Activated T-cell treated with anti-CD3 and anti-CD28 coated beads, Interleukin-2, amount 50 U/mL, for 24 hours (primary cell): Measurements from ENCODE around the gene TOMM20.

Experiments used
- DNase-seq: peaks from one replicate; pipeline ENCODE4 v3.0.0-alpha.2; 2020
- H3K27ac Mint-ChIP-seq: 2 replicates; pipeline ENCODE4 v1.8.0; 2020; ENCODE audit warnings: mild to moderate bottlenecking, mixed read lengths
- H3K27me3 Mint-ChIP-seq: 2 replicates; pipeline ENCODE4 v1.8.0; 2020; ENCODE audit warnings: mixed read lengths
- H3K36me3 Mint-ChIP-seq: 2 replicates; pipeline ENCODE4 v1.8.0; 2020; ENCODE audit warnings: low read depth, mixed read lengths
- H3K4me1 Mint-ChIP-seq: 2 replicates; pipeline ENCODE4 v1.8.0; 2020; ENCODE audit warnings: low read depth, mixed read lengths
- H3K4me3 Mint-ChIP-seq: 2 replicates; pipeline ENCODE4 v1.8.0; 2020; ENCODE audit warnings: mild to moderate bottlenecking, moderate library complexity, mixed read lengths
- H3K9me3 Mint-ChIP-seq: 2 replicates; pipeline ENCODE4 v1.8.0; 2020; ENCODE audit warnings: mixed read lengths

TOMM20 gene

DNA sequence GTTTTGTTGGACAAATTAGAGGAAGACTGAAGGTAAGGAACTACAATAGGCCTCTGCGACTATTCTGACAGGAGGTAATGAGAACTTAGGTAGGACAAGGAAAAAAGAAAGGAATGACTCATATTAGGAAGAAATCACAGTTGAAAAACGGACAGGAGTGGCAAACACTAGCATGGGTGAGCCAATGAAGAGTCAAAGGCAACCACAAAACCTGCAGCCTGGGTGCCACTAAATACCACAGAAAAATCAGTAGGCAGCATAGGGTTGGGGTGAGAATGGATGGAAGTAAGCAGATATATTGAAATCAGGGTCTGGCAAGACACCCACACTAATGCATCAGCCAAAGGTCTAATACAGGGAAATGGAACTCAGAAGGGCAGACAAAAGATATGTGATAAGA is 22.4 kb upstream of the TOMM20 start:
- Mint-ChIP-seq H3K4me1 (peaks cover 56% of the 10 kb centered on the region), H3K9me3 (no peaks in the 10 kb centered on the region), H3K4me3 (no peak overlapping the region), H3K27ac (peak overlapping the region; percentile 23), H3K36me3 (peaks cover 89% of the 10 kb centered on the region), H3K27me3 (no peaks in the 10 kb centered on the region)
- no peak for DNase-seq

DNA sequence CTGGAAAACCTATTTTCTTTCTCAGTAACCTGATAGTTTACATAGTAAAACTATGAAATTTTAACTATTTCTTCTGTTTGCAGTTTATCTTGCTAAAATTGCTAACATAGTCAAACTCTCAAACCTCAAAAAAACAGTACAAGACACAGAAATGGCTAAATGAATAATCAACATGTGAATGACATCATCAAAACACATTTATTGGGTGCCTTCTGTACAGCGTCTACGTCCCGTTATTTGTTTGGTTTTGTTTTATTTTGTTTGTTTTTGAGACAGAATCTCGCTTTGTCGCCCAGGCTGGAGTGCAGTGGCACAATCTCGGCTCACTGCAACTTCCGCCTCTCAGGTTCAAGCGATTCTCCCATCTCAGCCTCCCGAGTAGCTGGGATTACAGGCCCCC is 21.2 kb upstream of the TOMM20 start:
- no peak for DNase-seq
- H3K9me3 Mint-ChIP-seq, result no peaks in the 10 kb centered on the region
- H3K4me3 Mint-ChIP-seq, result no peak overlapping the region
- peaks cover 93% of the 10 kb centered on the region for H3K36me3 Mint-ChIP-seq
- no peaks in the 10 kb centered on the region for H3K27me3 Mint-ChIP-seq
- no peak overlapping the region for H3K27ac Mint-ChIP-seq
- peaks cover 65% of the 10 kb centered on the region for H3K4me1 Mint-ChIP-seq

DNA sequence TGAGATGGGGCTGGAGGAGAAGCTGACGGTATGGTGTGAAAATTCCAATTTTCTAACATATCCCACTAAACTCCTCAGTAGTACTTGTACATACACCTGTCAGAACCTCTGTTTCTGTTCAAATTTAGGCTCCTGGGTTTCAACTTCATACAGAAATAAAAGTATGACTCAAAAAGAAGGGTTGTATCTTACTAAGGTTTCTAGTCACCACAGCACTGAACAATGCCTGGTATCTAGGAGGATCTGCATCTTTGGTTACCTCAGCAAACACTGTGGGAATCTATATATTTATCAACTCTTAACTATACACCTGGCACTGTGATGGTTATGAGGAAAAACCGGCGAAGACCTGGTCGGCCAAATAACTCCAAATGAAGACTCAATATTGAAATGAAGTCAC is 18.6 kb upstream of the TOMM20 start:
- H3K27me3 Mint-ChIP-seq, result no peaks in the 10 kb centered on the region
- H3K9me3 Mint-ChIP-seq, result no peaks in the 10 kb centered on the region
- H3K4me3 Mint-ChIP-seq, result no peak overlapping the region
- H3K27ac Mint-ChIP-seq, result peak overlapping the region; percentile 58
- H3K36me3 Mint-ChIP-seq, result peaks cover 91% of the 10 kb centered on the region
- H3K4me1 Mint-ChIP-seq, result peaks cover 50% of the 10 kb centered on the region
- DNase-seq, result no peak

DNA sequence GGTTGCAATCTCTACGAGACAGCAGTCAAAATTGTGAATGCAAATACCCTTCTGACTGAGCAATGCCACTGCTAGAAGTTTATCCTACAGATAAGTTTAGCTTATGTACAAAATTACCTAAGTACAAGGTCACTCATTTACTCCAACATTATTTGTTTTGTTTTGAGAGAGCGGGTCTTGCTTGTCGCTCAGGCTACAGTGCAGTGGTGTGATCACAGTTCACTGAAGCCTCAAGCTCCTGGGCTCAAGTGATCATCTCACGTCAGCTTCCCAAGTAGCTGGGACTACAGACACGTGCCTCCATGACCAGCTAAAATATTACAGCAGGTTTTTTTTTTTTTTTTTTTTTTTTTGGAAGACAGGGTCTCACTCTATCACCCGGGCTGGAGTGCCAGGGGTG is 17.0 kb upstream of the TOMM20 start:
- H3K36me3 Mint-ChIP-seq, result peaks cover 93% of the 10 kb centered on the region

DNA sequence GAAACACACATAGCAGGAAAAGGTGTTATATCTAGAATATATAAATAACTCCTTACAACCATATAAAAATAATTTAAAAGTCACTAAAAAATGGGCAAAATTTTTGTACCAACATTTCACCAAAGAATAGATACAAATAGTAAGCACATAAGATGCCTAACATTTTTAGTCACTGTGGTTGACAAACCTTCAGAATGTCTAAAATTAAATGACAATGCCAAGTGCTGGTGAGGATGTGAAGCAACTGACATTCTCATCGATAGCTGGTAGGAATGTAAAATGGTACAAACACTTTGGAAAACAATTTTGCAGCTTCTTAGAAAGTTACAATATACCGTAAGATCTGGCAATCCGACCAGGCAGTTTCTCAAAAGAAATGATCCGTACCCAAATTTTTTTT is 14.4 kb upstream of the TOMM20 start:
- Mint-ChIP-seq H3K9me3 (no peaks in the 10 kb centered on the region), H3K4me1 (peaks cover 50% of the 10 kb centered on the region), H3K27me3 (no peaks in the 10 kb centered on the region), H3K4me3 (no peak overlapping the region), H3K27ac (no peak overlapping the region), H3K36me3 (peaks cover 90% of the 10 kb centered on the region)
- no peak for DNase-seq

More for the DNA sequence above, 17.0 kb upstream of the TOMM20 start:
- Mint-ChIP-seq H3K9me3 (no peaks in the 10 kb centered on the region), H3K27ac (peak overlapping the region; percentile 68), H3K4me1 (peaks cover 42% of the 10 kb centered on the region), H3K4me3 (no peak overlapping the region), H3K27me3 (no peaks in the 10 kb centered on the region)
- no peak for DNase-seq

DNA sequence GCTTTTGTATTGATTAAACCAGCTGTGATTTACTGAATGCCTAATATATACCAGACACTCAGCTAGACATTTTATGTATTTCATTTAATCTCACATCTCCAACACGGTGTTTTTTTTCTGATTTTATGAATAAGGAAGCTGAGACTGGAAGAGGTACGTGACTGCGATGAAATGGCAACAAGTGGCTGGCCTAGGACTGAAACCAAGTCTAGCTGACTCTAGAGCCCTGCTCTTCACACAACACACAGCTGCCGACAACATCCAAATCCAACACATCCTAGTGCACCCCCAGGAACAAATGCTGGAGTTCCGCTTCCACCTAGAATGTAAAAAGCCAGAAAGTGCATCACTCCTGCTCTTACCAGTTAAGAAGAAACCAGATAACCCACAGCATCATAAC is 10.7 kb upstream of the TOMM20 start:
- Mint-ChIP-seq H3K36me3 (peaks cover 94% of the 10 kb centered on the region), H3K4me1 (peaks cover 25% of the 10 kb centered on the region), H3K27ac (peak overlapping the region; percentile 88), H3K27me3 (no peaks in the 10 kb centered on the region), H3K4me3 (no peak overlapping the region), H3K9me3 (no peaks in the 10 kb centered on the region)
- DNase-seq, result no peak

DNA sequence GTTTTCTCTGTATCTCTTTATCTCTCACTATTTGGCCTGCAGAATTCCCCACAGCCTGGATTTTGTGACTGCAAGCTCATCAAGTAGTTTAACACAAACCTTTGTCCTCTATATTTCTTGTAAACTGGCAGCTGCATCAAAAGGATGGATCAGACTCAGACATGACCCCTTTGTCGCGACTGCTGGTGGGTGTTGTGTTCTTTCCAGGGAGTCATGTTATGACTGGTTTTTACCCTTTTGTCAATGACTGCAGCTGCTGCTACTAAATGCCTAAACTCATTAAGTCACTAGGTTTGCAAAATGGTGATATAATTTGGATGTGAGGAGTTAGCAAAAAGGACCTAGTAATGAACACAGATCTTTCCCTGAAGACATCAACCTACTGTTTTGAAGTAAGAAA is 10.2 kb upstream of the TOMM20 start:
- no peak overlapping the region for H3K4me3 Mint-ChIP-seq
- H3K27ac Mint-ChIP-seq, result peak overlapping the region; percentile 88
- H3K4me1 Mint-ChIP-seq, result peaks cover 25% of the 10 kb centered on the region
- no peaks in the 10 kb centered on the region for H3K27me3 Mint-ChIP-seq
- peaks cover 94% of the 10 kb centered on the region for H3K36me3 Mint-ChIP-seq
- no peaks in the 10 kb centered on the region for H3K9me3 Mint-ChIP-seq
- DNase-seq, result no peak

DNA sequence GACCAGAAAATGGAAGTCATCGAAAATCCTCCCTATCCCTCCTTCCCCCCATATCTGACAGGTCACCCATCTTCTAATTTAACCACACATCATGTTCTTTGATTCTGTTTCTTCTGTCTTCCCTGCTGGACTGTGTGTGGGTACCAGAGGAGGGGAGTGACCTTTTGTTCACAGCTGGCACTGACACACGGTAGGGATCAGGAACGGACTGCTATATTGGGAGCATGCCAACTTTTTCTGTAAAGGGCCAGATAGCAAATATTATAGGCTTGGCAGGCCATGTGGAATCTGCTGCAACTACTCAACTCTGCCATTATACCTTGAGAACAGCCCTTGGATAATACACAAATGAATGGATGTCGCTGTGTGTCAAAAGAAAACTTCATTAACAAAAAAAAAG is 7.5 kb upstream of the TOMM20 start:
- Mint-ChIP-seq H3K27me3 (no peaks in the 10 kb centered on the region), H3K27ac (peak overlapping the region; percentile 32), H3K36me3 (peaks cover 92% of the 10 kb centered on the region), H3K9me3 (no peaks in the 10 kb centered on the region), H3K4me1 (peaks cover 29% of the 10 kb centered on the region), H3K4me3 (no peak overlapping the region)
- no peak for DNase-seq

DNA sequence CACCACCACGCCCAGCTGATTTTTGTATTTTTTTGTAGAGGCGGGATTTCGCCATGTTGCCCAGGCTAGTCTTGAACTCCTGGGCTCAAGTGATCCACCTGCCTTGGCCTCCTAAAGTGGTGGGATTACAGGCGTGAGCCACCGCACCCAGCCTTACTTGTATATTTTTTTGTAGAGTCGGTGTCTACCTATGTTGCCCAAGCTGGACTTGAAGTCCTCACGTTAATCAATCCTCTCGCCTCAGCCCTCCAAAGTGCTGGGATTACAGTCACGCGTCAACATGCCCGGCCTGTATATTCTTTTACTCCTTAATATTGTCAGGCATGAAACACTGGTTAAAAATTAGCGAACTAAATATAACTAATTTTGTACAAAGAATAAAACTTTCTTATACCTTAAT is 5.5 kb upstream of the TOMM20 start:
- DNase-seq, result no peak
- peak overlapping the region; percentile 24 for H3K27ac Mint-ChIP-seq
- H3K4me3 Mint-ChIP-seq, result no peak overlapping the region
- no peaks in the 10 kb centered on the region for H3K9me3 Mint-ChIP-seq
- H3K27me3 Mint-ChIP-seq, result no peaks in the 10 kb centered on the region
- H3K36me3 Mint-ChIP-seq, result peaks cover 90% of the 10 kb centered on the region
- peaks cover 23% of the 10 kb centered on the region for H3K4me1 Mint-ChIP-seq

DNA sequence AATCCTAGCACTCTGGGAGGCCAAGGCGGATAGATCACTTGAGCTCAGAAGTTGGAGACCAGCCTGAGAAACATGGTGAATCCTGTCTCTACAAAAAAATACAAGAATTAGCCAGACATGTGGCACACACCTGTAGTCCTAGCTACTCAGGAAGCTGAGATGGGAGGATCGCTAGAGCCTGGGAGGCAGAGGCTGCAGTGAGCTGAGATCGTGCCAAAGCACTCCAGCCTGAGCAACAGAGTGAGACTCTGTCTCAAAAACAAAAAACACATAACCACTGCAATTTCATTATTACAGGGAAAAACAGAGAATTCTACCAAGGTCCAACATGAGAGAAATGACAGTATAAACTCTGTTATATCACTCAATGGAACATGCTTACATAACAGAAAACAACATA is 4.4 kb upstream of the TOMM20 start:
- Mint-ChIP-seq H3K4me1 (peaks cover 18% of the 10 kb centered on the region), H3K27me3 (no peaks in the 10 kb centered on the region), H3K36me3 (peaks cover 89% of the 10 kb centered on the region), H3K9me3 (no peaks in the 10 kb centered on the region), H3K27ac (peak overlapping the region; percentile 58), H3K4me3 (no peak overlapping the region)
- DNase-seq, result no peak

DNA sequence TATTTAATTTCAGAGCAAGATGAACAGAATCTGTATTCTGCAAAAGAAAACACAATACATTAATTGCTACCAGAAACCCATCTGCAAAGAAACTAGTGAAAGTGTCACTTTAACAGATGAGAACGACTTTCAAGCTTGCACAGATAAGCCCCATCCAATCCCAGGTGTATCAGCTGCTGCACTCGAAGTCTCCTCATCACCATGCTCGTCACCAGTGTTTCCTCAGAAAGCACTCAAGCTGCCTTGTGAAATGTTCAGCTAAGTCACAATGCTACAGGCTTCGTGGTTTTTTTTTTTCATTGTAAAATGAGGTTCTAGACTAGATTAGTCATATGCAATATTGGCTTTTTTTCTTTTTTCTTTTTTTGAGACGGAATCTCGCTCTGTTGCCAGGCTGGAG is 3.3 kb upstream of the TOMM20 start:
- Mint-ChIP-seq H3K27me3 (no peaks in the 10 kb centered on the region), H3K4me1 (peaks cover 22% of the 10 kb centered on the region), H3K27ac (peak overlapping the region; percentile 73), H3K36me3 (peaks cover 89% of the 10 kb centered on the region), H3K9me3 (no peaks in the 10 kb centered on the region), H3K4me3 (no peak overlapping the region)
- DNase-seq, result no peak

DNA sequence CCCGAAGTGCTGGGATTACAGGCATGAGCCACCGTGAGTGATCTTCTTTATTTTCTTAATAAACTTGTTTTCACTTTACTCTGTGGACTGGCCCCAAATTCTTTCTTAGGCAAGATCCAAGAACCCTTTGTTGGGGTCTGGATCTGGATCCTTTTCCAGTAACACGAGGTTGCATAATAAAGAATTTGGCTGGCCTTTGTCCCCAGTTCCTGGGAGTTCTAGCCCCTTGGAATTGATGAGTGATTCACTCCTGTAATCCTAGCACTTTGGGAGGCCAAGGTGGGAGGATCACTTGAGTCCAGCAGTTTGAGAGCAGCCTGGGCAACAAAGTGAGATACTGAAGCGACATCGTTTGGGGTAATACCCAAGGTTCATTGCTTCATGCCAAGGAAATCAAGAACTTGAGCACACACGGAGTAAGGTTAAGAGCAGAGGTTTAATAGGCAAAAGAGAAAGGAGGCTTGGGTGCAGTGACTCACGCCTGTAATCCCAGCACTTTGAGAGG is 2.2 kb upstream of the TOMM20 start:
- Mint-ChIP-seq H3K4me1 (peaks cover 33% of the 10 kb centered on the region), H3K27me3 (no peaks in the 10 kb centered on the region)

DNA sequence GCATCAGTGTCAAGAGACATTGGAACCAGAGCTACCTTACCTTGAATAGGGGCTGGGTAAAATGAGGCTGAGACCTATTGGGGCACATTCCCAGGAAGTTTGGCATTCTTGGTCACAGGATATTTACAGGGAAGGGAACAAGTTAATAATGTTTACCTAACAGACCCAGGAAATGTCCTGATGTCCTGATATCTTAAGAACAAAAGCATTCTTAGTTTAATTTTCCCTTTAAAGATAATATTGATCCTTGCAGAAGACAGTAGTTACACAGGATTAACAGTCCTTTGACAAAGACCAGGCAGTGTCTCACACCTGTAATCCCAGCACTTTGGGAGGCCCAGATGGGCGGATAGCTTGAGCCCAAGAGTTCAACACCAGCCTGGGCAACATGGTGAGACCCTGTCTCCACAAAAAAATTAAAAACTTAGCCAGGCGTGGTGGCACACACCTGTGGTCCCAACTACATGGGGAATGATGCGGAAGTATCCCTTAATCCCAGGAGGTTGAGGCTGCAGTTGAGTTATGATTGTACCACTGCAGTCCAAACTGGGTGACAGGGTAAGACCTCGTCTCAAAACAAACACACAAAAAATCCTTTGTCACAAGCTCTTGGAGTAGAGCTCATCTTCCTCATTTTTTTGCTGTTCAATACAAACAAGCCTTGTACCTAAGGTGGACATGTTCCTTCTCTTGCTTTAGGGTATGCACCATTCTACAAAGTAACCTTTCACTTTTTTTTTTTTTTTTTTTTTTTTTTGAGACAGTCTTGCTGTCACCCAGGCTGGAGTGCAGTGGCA is 1.3 kb upstream of the TOMM20 start:
- Mint-ChIP-seq H3K9me3 (no peaks in the 10 kb centered on the region), H3K4me1 (peaks cover 40% of the 10 kb centered on the region), H3K36me3 (peaks cover 88% of the 10 kb centered on the region), H3K27me3 (no peaks in the 10 kb centered on the region), H3K27ac (peak overlapping the region; percentile 99), H3K4me3 (no peak overlapping the region)
- no peak for DNase-seq

More for the DNA sequence above, 2.2 kb upstream of the TOMM20 start:
- Mint-ChIP-seq H3K4me3 (no peak overlapping the region), H3K27ac (peak overlapping the region; percentile 0), H3K36me3 (peaks cover 89% of the 10 kb centered on the region), H3K9me3 (no peaks in the 10 kb centered on the region)
- no peak for DNase-seq

DNA sequence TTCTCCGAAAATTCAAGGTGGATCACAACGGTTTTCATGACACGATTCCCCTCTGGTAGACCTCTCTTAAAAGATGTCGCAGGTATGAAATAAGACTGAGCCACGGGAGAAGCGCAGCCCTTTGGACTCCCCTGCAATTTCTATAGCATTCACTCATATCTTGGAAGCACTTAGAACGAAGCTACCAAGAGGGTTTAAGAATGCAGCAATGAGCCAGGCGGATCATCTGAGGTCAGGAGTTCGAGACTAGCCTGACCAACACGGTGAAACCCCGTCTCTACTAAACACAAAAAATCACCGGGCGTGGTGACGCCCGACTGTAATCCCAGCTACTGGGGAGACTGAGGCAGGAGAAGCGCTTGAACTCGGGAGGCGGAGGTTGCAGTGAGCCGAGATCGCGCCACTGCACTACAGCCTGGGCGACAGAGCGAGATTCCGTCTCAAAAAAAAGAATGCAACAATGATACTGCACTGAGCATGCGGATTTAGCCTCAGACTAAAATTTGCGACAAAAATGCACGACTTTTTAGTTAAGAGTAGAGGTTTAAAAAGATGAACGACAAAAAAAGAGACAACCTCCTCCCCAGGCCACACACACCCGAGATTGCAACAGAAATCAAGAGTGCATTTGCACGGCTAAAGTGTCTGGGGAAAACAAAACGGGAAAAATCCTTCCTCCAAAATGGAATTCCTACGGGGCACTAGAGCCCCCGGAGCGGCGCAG is 743 bp downstream of the TOMM20 start:
- no peaks in the 10 kb centered on the region for H3K27me3 Mint-ChIP-seq
- peak; percentile 51 for DNase-seq
- peaks cover 58% of the 10 kb centered on the region for H3K4me1 Mint-ChIP-seq

DNA sequence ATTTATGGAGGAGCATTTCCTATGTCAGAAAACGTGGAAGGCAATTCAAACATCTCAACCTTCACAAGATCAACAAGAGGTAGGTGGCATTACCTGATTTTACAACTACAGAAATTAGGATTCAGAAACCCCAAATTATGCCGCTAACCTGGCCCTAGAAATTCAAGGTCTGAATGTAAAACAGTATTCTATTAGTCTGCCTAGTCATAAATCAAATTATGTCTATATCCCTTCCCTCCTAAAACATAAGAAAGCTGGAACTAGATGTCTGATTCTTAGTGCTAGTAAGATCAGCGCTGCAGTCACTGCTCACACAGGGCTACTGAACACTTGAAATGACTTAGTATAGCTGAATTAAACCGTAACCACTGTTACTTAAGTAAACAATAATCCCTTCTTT is 1.4 kb downstream of the TOMM20 start:
- H3K4me1 Mint-ChIP-seq, result peaks cover 60% of the 10 kb centered on the region
- no peak for DNase-seq
- peak overlapping the region; percentile 99 for H3K4me3 Mint-ChIP-seq
- H3K27ac Mint-ChIP-seq, result peak overlapping the region; percentile 99
- H3K27me3 Mint-ChIP-seq, result no peaks in the 10 kb centered on the region
- H3K36me3 Mint-ChIP-seq, result peaks cover 90% of the 10 kb centered on the region
- no peaks in the 10 kb centered on the region for H3K9me3 Mint-ChIP-seq

More for the DNA sequence above, 743 bp downstream of the TOMM20 start:
- peak overlapping the region; percentile 99 for H3K27ac Mint-ChIP-seq
- H3K9me3 Mint-ChIP-seq, result no peaks in the 10 kb centered on the region
- peak overlapping the region; percentile 99 for H3K4me3 Mint-ChIP-seq
- H3K36me3 Mint-ChIP-seq, result peaks cover 90% of the 10 kb centered on the region
